HG02588 (cell line): Measurements from ENCODE around the gene KRT7.
"Not testable (repeated sequence)": the region's sequence is repeated elsewhere in the genome, so short reads cannot be mapped to it uniquely, and the experiment has no call there.

Experiments used
- ATAC-seq: cut with Tn5 transposase; IDR thresholded peaks from one replicate; pipeline ENCODE4 v1.9.1; 2021; ENCODE audit warnings: mild to moderate bottlenecking, moderate library complexity; ENCODE audit not compliant: unreplicated experiment

KRT7 gene

DNA sequence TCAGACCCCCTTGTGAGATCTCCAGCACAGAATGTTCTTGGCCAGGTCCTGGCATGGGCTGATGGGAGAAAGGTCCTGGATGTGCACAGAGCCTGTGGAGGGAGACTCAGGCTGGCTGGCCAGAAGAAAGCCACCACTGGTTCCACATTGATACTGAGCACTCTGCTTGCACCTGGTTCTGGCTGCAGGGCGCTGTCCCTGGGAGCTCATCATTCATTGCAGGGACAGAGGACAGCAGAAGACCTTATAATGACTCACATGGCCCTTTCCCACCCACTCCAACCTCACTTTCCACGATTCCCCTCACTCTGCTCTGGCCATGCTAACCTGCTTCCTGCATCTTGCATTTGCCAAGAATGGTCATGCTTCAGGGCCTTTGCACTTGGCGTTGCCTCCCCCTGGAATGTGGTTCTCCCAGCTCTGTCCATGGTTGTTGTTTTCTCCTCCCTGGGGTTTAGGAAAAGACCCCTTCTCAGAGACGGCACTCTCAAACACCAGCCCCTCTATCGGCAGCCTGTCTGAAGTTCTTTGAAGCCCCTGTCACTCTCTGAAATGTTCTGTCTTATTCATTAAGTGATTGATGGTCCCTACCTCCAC, 10.3 kb downstream of the KRT7 start:
- ATAC-seq: no peak

DNA sequence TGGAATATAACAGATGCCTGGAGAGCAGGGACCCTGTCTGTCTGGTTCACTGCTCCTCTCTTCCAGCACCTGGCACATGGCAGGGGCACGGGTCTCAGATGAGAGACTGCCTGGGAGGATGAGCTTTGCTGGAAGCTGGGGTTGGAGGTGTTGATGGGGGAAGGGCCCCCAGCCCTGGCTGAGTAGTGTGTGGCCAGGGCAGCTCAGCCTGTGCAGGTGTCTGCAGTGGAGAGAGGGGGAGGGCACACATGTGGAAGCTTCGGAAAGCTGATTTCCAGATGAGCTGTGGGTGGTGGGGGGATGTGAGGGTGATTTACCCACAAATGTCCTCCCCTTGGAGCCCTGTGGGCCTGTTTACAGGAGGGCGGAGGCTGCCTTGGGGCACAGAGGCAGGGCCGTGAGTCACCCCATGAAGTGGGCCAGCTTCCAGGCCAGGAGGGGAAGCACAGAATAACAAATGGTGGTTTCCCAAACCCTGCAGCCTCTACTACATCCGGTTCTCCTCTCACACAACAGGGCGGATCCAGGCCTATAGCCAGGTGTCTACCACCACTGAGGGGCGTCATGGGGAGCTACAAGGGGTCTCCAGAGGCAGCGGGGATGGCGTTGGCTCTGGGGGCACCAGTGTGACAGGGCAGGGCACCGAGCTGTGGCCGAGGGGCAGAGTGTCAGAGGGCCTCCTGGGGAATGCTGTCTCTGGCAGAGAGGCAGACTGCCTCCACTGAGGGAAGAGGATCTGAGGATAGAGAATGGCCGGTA, 11.0 kb downstream of the KRT7 start:
- peak; percentile 93 for ATAC-seq

DNA sequence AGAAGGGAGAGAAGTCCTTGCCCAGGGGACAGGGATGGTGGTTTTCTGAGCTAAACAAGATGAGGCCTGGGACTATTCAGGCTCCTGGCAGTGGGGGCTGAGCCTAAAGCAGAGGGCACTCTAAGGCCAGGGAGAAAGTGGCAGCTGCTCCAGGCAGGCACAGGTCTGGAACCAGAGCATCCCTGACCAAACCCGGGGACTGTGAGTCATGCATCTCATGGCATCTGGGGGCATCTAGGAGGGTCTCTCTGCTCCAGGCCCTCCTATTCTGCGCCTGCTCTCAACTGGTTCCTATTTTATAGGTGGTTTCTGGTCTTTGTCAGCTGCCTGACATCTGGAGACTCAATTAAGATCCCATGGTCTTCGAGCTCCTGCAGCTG, 11.6 kb downstream of the KRT7 start:
- ATAC-seq: no peak

DNA sequence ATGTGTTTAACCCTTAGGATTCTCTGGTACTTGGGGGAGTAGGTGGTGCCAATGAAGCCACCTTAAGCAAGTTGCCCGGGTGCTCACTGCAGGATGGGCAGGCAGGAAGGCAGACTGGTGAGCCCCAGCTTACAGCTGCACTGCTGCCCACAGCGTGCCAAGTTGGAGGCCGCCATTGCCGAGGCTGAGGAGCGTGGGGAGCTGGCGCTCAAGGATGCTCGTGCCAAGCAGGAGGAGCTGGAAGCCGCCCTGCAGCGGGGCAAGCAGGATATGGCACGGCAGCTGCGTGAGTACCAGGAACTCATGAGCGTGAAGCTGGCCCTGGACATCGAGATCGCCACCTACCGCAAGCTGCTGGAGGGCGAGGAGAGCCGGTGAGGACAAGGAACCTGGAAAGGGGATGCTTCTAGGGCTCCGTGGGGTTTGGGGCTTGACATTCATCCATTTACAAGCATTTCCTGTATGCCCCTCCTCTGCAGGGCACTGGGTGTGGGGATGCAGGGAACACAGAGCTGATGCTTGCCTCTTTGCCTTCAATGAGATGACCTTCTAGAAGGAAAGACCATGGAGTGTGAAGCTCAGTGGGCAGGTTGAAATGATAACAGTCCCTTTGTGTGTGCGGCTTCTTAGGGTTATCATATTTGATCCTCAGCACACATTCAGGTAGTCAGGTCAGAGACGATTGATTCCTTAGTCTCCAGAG, 12.4 kb downstream of the KRT7 start:
- no peak for ATAC-seq

DNA sequence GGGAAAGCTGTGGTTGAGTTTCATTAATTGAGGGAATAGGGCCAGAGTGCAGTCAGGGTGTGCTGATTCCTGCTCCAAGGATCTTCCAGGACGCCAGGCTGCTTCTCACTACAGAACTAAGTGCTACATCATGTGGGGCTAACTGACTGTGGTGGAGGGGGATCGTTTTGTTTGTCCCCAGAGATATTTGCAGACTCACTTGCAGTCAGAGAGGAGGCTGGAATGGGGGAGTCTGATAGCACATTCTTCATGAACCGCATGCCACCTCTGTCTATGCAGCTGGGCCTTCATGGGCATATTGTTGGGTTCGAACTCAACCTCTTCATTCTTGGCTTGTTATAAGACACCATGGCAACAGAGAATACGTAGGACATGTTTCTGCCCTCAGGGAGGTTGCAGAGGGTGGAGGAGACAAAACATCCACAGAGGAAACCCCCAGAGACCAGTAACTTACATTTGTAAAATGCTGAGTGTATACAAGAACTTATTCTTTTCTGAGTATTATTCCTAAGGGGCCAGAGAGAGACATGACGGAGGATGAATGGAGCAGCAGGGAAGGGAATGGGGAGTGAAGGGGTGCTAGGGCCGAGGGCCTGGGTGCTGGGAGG, 13.0 kb downstream of the KRT7 start:
- ATAC-seq: no peak

DNA sequence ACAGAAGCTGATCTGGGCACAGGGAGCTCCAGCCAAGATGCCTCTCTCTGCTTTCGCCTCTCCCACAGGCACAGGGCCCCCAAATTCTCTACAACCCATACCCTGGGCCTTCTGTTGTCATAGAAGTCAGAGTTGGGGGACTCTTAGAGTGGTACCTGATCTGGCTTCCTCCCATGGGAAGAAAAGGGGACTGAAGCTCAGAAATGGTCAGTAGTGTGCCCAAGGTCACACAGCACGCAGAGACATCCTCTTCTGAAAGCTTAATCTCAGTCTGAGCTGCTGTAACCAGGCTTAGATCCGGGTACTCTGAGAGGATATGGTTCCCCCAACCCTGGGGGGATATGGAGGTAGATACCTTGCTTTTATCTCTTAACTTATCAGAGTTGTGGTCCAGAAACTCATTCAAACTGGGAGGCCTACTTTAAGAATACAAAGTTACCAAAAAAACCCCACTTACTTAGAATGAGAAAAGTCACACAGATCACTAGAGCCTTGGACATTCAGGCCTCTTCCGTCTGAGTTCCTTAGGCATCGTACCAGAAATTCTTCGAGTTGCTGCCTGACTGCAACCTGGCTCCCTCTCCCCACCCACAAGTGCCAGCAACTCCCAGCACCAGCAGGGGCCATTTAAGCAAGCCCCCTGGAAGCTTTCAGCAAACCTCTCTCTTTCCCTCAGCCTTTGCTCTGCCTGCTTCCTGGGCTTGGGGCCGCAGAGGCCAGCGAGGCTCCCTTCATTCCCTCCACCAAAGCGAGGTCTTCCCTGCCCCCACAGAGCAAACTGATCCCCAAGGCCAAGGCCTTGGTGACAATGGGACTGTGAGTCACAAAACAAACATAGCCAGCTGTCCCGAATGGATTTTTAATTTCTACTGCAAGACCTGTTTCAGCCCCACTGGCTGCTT, 13.9 kb downstream of the KRT7 start:
- ATAC-seq: no peak

DNA sequence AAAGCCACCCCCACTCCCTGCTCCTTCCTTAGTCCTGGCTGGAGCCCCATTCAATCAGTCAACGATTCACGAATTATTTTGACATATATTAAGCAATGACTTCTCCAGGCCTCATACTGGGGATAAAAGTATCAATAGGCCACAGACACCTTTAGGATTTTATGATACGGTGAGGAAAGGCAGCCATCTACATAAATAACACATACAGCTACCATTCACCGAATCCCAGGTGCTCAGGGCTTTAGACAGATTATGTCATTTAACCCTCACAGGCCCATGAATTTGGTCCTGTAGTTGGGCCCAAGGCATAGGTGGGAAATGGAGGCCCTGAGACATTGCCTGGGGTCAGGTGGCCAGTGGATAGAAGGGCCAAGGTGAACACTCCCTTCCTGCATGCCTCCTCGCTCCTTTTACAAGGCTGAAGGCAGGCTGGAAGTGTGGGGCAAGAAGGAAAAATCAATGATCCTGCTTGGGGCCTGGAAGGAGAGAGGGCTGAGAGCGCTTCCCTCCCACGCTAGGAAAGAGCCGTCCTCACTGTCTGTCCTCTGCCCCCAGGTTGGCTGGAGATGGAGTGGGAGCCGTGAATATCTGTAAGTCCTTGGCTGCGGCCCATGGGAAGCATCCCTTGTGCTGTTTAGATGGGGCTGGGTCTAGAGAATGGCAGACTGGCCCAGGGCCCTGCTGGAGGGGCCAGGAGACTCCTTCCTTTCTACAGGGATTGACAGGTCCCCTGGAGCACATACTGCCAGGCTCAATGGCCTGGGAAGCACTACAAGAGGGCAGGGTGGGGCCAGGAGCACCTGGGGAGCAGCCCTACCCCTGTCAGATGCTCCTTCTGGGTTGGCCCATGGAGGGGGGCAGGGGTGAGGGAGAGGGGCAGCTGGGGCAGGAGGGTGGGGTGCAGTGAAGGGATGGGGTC, 14.8 kb downstream of the KRT7 start:
- no peak for ATAC-seq

DNA sequence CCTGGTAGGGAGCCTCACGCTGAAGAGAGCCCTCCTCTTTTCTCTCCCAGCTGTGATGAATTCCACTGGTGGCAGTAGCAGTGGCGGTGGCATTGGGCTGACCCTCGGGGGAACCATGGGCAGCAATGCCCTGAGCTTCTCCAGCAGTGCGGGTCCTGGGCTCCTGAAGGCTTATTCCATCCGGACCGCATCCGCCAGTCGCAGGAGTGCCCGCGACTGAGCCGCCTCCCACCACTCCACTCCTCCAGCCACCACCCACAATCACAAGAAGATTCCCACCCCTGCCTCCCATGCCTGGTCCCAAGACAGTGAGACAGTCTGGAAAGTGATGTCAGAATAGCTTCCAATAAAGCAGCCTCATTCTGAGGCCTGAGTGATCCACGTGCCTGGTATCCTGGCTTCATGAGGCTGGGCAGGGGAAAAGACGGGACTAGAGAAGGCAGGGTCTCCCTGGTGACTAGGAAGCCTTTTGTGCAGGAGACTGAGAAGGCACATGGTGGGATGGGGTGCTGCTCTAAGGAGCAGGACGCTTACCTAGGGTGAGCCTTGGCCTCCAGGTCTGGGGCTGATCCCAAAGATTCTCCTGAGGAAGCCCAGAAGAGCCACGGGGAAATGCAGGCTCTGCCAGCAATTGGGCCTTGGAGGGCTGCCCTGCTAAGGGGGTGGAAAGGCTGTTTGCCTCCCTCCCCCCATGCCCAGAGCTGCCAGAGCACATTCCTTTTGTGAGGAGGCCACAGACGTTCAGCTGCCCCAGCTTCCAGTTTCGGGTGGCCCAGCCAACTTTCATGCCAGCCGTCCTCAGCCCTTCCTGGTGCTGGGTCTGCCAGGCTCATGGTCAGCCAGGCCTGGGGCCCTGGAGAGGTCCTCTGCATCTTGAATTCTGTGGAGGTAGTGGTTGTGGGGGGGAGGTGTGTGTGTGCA, 15.8 kb downstream of the KRT7 start:
- ATAC-seq: no peak

DNA sequence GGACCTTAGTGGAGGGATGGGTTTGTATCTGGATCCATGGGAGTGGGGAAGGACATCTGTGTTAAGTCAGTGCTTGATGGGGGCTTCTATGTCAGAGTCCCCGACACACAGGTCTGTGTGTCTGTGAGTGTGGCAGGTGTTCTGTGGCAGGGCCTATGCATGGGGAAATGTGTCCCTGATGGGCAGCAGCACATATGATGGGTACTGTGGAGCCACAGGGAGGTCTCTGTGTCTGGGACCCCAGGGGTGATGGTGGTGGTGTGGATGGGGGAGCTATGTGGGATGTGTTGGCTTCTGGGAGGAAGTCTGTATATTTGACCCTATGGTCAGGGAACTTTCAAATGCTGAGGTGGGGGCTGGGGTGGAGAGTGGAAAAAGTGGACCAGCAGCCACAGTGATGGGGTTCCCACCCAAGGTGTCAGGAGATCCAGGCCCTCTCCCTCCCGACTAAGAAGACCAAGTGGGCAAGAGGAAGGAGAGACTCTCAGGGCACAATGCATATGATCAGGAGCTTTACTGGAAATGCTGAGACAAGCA, 16.5 kb downstream of the KRT7 start:
- no peak for ATAC-seq

DNA sequence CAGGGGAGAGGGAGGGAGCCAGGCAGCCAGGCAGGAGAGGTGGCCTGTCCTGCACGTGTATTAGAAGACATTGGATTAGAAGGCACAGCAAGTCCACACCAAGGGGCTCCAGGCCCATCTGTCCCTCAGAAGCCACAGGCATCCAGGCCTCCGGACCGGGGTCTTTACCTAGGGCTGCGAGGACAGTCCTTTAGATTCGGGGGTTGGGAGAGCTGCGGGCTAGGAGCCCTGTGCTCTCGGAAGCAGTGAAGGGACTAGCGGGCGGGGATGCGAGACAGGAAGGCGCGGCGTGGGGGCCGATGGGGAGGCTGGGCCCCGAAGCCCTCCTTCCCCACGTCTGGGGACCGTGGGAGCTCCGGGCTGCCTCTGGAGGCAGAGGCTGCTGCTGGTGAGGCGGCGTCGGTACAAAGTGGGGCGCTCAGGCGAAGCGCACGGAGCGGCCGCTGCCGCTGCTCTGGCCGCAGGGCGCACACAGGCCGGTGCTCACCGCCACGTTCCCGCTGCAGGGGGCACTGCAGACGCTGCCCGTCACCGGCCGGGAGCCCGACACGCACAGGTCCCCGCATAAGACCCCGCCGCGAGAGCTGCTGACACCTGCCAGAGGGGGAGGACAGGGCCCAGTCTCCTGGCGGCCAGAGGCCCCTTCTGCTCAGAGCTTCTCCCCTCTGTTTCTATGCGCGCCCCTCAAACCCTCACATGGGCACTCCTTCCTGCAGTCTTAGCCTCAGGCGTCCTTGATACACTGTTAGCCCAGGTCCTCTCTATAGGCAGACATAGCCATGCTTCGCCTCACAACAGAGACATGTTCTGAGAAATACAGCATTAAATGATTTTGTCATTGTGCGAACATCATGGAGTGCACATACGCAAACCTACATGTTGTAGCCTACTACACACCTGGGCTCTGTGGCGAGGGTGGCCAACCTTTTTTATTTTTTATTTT, 17.3 kb downstream of the KRT7 start:
- no peak for ATAC-seq

DNA sequence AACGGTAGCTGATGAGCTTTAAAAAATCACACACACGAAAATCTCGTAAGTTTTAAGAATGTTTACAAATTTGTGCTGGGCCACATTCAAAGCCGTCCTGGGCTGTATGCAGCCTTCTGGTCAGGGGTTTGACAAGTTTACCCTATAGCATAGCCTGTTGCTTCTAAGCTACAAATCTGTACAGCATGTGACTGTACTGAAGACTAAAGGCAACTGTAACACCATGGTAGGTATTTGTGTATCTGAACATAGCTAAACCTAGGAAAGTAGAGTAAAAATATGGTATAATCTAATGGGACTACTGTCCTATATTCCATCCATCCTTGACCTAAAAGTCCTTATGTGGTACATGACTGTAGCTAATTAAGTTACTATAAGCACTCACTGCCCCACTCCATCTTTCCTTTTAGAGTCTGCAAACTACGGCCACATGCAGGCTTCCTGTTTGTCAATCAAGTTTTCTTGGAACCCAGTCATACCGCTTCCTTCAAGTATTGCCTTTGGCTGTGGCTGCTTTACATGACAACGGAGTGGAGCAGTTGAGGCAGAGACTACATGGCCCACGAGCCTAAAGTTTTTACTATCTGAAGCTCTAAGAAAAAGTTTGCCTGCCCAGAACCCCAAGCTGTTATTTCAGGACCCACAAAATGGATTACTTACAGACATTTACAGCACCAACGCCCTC, 18.5 kb downstream of the KRT7 start:
- no peak for ATAC-seq

DNA sequence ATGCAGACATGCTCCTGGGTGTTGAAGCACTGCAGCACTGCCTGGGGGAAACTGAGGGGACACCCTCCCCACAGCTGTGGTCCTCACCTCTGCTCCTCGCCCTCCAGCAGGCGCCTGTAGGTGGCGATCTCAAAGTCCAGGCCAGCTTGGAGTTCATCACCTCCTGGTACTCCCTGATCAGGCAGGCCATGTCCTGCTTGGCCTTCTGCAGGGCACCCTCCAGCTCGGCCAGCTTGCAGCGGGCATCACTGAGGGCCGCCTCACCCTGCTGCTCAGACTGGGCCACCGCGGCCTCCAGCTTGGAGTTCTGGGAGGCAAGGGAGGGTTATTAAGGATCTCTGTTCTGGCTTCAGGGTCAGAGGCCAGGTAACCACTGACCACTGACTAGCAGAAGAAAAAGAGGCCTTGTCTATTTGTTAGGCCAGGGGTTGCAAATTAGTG, 19.2 kb downstream of the KRT7 start:
- not testable (repeated sequence) for ATAC-seq

DNA sequence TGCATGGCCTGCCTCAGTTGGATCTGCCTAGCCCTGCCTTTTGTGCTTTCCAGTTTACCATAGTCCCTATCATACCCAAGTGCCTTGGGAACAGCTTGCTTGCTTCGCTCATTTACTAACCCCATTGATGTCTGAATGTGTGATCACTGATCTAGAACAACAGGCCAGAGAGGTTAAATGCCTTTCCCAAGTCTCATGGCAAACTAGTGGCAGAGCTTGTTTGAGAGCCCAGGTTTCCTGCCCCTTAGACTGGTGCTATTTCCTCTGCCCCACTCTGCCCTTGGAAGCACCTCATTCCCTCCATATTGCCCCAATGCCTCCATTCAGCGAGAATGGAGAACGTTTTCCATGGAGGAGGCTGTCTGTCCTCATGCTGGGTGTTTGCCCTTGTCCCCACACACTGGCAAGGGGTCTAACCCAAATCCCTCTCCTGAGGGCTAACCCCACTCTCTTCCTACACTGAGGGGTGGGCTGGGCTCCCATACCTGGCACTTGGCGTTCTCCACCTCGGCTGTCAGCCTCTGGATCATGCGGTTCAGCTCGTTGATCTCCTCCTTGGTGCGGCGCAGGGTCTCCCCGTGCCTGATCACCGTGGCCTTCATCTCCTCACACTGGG, 19.8 kb downstream of the KRT7 start:
- no peak for ATAC-seq

DNA sequence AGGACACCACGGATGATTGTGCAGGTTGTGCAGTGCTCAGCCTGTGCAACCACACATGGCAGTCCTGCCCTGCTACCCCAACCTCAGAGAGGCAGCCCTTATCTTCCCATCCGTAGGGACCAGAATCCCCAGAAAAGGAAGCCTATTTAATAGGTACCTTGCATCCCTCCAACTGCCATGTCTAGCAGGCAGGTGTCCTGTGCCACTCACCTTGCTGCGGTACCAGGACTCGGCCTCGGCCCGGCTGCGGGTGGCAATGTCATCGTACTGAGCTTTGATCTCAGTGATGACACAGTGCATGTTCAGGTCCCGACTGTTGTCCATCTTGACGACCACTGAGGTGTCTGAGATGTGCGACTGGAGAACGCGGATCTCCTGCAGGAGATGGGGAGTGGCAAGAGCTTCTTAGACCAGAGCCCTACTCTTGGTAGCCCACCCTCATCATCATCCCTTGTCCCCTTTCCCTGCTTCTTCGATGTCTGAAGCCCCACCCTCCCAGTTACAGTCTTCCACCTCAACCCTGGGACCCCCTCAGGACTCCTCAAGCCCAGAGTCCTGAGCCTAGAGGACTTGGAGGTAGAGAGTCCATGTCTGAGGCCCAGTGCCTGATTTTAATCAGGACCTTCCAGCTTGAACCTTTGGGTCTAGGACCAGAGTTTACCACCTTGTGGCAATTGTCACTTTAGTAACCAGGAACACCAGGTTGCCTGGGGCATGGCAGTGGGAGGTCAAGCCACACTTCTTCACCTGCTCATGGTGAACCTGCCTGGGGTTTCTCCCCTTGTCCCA, 20.5 kb downstream of the KRT7 start:
- no peak for ATAC-seq

DNA sequence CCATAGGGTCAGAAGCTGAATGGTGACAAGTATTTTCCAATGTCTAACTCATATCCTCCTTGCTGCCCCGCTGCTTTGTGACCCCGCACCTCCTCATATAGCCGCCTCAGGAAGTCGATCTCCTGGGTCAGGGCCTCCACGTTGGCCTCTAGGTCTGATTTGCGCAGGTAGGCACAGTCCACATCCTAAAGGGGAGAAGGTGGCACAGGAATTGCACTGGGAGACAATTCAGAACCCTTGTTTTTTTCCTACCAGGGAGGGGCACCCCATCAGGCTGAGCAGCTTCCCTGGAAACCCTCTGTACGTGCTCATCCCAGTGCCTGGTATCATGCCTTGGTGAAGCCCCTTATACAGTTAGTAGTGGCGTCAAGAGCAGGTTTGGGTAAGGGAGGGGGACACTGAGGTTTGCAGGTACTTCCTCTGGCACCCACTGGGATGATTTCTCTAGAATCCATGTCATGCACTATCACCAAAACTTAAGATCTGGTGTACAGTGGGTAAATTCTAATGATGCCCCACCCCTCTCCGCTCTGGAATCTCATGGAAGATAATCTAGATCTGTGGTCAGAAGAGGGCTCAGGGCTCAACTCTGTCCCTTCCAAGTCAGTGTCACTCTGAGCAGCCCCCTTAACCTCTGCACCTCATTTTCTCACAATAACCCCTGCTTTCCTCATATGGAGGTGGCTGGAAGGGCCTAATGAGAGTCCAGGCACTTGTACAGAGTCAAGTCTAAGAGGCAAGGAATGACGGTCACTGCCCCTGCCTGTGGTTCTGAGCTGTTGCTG, 21.3 kb downstream of the KRT7 start:
- ATAC-seq: no peak
